Hypothalamus (tissue), 51 donors: ENCODE data around the gene PLCB4.

ENCODE experiments used
- DNase-seq, 51 donors: peaks; one replicate each; lab custom pipeline; 2025; lab: John Stamatoyannopoulos, UW

Gene PLCB4

GRCh38 chr20:9389346-9389745, 320.5 kb downstream of the PLCB4 start:
- DNase-seq: no peak

GRCh38 chr20:9390441-9390840, 321.6 kb downstream of the PLCB4 start:
- DNase-seq: no peak

GRCh38 chr20:9392892-9393857, 324.3 kb downstream of the PLCB4 start:
- peak in 33 of 51 donors; percentile 2 to 69 (median 30) for DNase-seq

DNA sequence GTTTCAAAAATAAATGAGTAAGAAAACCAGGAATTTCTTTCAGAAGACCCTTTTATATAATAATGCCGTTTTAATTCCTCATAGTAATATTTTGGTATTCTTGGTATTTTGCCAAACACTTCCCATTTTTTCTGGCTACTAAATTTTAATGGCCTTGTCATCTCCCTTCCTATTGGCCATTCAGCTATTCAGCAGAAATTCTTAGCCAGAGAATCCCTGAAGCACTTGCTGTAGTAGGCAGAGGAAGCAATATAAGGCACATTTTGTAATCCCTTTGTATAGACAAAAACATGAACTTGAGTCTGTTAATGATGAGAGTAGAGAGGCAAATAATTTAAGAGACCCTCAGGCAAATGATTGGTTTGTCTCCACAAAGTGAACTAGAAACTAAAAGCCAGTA, 327.1 kb downstream of the PLCB4 start:
- DNase-seq: no peak

DNA sequence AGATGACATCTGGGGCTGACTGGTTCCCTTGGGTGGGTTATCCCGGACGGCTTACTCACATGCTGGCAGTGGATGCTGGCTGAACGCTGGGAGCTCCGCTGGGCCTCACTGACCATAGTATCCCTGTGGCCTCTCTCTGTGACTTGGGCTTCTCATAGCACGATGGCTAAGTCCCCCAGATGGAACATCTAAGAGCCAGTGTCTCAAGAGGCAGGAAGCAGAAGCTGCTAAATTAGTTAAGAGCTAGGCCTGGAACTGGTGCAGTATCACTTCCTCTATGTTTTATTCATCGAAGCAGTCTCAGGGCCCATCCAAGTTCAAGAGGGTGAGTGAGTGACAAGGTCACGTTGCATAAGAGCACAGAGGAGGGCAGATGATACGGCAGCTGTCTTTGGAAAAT, 329.0 kb downstream of the PLCB4 start:
- peak in 9 of 51 donors; percentile 3 to 23 (median 10) for DNase-seq

GRCh38 chr20:9398882-9399281, 330.0 kb downstream of the PLCB4 start:
- DNase-seq: no peak

DNA sequence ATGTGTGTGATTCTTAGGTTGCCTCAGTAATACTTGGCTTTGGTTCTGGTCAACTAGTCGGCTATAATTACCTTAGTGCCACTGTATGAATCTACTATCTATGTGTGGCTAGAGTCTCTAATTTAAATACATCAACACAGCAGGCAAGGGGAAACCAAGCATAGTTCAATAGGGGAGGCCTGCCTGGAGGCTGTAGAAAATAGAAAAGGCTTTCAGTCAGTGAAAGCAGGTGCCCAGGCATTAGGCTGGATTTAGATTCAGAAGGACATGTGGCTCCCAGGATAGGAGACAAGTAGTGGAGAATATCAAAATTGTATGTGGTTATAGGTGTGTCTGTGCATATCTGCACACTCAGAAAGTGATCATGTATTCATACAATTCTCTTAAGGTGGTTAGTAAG, 330.4 kb downstream of the PLCB4 start:
- DNase-seq: no peak

DNA sequence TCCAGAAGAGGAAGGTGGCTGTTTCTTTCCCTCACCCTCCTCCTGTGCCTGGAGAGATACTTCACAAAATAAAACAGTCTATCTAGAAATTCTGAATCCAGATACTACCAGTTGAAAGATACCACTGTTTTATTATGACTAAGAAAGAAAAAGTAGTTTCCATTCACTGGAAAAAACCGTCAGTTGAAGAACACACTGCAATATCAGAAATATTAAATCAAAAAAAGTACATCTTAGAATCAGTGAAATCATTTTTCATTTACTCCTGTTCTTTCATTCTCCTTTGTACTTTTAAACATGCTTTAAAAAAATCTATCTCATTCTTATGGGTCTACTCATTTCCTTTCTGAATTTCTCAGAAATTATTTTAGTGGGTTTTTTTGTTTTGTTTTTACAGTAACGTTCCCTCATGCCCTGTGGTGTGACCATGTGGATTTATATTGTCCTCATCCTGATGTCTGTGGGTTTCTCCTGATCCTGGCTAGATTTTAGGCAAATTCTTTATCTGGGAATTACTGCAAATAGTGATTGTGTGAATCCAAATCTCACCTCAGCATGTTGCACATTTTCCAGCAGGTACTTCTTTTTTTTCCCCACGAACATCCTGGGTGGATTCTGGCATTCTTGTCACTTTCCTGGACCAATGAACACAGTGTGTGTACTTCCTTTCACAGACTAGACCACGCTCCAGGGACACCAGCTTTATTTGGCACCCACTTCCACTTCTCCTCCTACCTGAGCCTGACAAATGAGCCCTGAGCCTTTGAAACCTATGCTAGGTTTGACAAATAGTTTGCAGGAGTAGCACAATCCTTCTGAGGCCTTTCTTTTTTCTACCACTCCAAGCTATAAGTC, 331.5 kb downstream of the PLCB4 start:
- no peak for DNase-seq

DNA sequence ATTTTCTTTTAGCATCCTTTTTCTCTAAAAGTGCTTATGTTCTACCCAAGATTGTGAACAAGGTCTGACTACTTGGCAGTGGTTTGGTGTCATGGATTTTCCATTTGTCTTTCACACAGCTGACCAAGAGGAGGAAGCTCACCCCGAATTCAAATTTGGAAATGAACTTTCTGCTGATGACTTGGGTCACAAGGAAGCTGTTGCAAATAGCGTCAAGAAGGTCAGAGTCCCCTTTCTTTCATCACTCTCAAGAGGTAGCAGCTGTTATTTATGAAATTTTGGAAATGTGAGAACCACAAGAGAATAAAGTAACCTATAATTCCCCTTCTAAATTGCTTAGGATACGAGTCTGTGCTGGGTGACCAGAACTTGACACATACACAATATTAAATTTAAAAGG, 332.5 kb downstream of the PLCB4 start:
- no peak for DNase-seq

GRCh38 chr20:9402141-9402540, 333.3 kb downstream of the PLCB4 start:
- no peak for DNase-seq

DNA sequence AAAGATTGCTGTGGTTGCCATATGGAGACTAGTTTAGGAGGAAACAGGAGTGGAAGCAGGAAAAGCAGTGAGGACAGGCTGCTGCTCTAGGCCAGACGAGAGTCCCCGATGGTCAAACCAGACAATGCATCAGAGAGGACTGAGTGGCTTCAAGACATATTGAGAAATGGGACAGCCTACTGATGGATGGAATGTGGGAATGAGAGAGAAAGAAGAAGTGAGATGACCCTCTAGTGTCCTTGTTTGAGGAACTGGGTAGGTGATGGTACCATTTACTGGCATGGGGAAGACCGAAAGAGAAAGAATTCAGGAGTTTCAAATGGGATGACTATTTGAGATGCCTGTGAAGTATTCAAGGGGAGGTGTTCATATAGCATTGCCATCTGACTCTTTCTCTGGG, 333.7 kb downstream of the PLCB4 start:
- DNase-seq: no peak

DNA sequence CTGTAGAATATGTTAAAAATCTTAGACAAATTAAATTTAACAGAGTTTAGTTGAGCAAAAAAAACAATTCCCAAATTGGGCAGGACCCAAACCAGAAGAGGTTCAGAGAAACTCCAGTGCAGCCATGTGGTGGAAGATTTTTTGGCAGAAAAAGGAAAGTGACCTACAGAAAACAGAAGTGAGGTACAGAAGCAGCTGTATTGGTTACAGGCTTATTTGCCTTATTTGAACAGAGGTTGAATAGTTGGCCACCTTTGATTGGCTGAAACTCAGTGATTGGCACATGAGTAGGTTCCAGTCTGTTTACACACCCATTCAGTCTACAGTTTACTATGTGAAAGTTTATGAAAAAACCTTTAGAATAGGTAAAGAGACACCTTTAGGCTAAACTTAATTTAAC, 334.6 kb downstream of the PLCB4 start:
- DNase-seq: no peak

- DNase-seq: peak in 36 of 51 donors; percentile 3 to 83 (median 42)
These were observed 339.0 kb downstream of the PLCB4 start for GRCh38 chr20:9407805-9408421.

- DNase-seq: no peak
These were observed 339.8 kb downstream of the PLCB4 start for GRCh38 chr20:9408422-9409300.

GRCh38 chr20:9409352-9409751, 340.5 kb downstream of the PLCB4 start:
- DNase-seq: no peak

- DNase-seq: no peak
These were observed 341.1 kb downstream of the PLCB4 start for GRCh38 chr20:9409981-9410380.

GRCh38 chr20:9411833-9412232, 342.9 kb downstream of the PLCB4 start:
- no peak for DNase-seq

- no peak for DNase-seq
These were observed 343.4 kb downstream of the PLCB4 start for GRCh38 chr20:9412309-9412708.

- DNase-seq: no peak
These were observed 344.1 kb downstream of the PLCB4 start for GRCh38 chr20:9413001-9413400.

GRCh38 chr20:9415426-9415825, 346.5 kb downstream of the PLCB4 start:
- DNase-seq: no peak
